HEK293 (cell line): ENCODE results near the gene VPS36.

Experiments
- CTCF ChIA-PET: fragments of 350-600 bp; formaldehyde crosslinking; extraction: SDS; loops from one replicate; lab custom pipeline; 2021; ENCODE audit warnings: antibody characterized with exemption; lab: Yijun Ruan, JAX
- POLR2A ChIA-PET: fragments of 300-600 bp; formaldehyde crosslinking; extraction: SDS; loops from one replicate; lab custom pipeline; 2020; ENCODE audit warnings: antibody characterized with exemption, inconsistent platforms; lab: Yijun Ruan, JAX
- H3K27ac ChIP-seq: fragments of 200-500 bp; sonication (Bioruptor generic); 2 replicates; pipeline ENCODE4 v1.5.1; 2014; ENCODE audit warnings: low read depth, low read length, control low read depth, inconsistent platforms; ENCODE audit errors: extremely low read depth
- H3K36me3 ChIP-seq, 2 experiments: fragments of 200-500 bp in 1 of 2; sonication (Bioruptor generic) in 1 of 2; 1 replicate in 1 of 2; 2 replicates in 1 of 2; pipeline ENCODE4 v1.5.1; 2014 to 2017; ENCODE audit warnings: inconsistent platforms in 2 of 2, low read length in 2 of 2; ENCODE audit not compliant: control insufficient read depth in 2 of 2, insufficient read depth in 1 of 2
- H3K4me1 ChIP-seq: fragments of 200-500 bp; sonication (Bioruptor generic); 2 replicates; pipeline ENCODE4 v1.5.1; 2014; ENCODE audit warnings: mild to moderate bottlenecking, low read length, inconsistent platforms; ENCODE audit not compliant: control insufficient read depth, insufficient read depth
- H3K4me3 ChIP-seq: 2 replicates; pipeline ENCODE4 v1.5.1; 2011; ENCODE audit warnings: low read depth, mild to moderate bottlenecking, control low read depth, low read length, moderate library complexity
- H3K9me3 ChIP-seq: fragments of 200-500 bp; sonication (Bioruptor generic); 2 replicates; pipeline ENCODE4 v1.5.1; 2014; ENCODE audit warnings: low read depth, low read length, inconsistent platforms; ENCODE audit not compliant: control insufficient read depth, insufficient read depth
- HOXA7 ChIP-seq: sonication (generic); formaldehyde crosslinking; IDR thresholded peaks from 2 replicates; pipeline ENCODE4 v1.8.1; 2022; ENCODE audit warnings: missing genetic modification reagents, borderline replicate concordance
- RBAK ChIP-seq: fragments of 450-650 bp; formaldehyde crosslinking; IDR thresholded peaks from 2 replicates; pipeline ENCODE4 v1.5.1; 2016; ENCODE audit warnings: missing biosample characterization, missing genetic modification characterization
- SETDB1 ChIP-seq: IDR thresholded peaks from one replicate; pipeline ENCODE4 v1.6.1; 2017; ENCODE audit warnings: mild to moderate bottlenecking, low read length, moderate library complexity, mixed read lengths; ENCODE audit not compliant: insufficient read length
- SP7 ChIP-seq: fragments of 450-650 bp; formaldehyde crosslinking; IDR thresholded peaks from 2 replicates; pipeline ENCODE4 v1.5.1; 2016; ENCODE audit warnings: missing biosample characterization, missing genetic modification characterization
- ZFP69B ChIP-seq: fragments of 450-650 bp; formaldehyde crosslinking; IDR thresholded peaks from 2 replicates; pipeline ENCODE4 v1.5.1; 2016; ENCODE audit warnings: missing biosample characterization, missing genetic modification characterization
- ZNF112 ChIP-seq: fragments of 450-650 bp; formaldehyde crosslinking; IDR thresholded peaks from 2 replicates; pipeline ENCODE4 v1.5.0; 2017; ENCODE audit warnings: missing biosample characterization, missing genetic modification characterization
- ZNF138 ChIP-seq: fragments of 450-650 bp; formaldehyde crosslinking; IDR thresholded peaks from 2 replicates; pipeline ENCODE4 v1.5.1; 2016; ENCODE audit warnings: missing biosample characterization, missing genetic modification characterization, borderline replicate concordance
- ZNF155 ChIP-seq: fragments of 450-650 bp; formaldehyde crosslinking; IDR thresholded peaks from 2 replicates; pipeline ENCODE4 v1.5.1; 2016; ENCODE audit warnings: missing biosample characterization, missing genetic modification characterization
- ZNF184 ChIP-seq: fragments of 450-650 bp; IDR thresholded peaks from 2 replicates; pipeline ENCODE4 v1.5.1; 2018; ENCODE audit warnings: missing biosample characterization, mild to moderate bottlenecking, missing genetic modification characterization
- ZNF24 ChIP-seq: fragments of 450-650 bp; formaldehyde crosslinking; IDR thresholded peaks from 2 replicates; pipeline ENCODE4 v1.5.1; 2016; ENCODE audit warnings: missing biosample characterization, missing genetic modification characterization
- ZNF324 ChIP-seq: fragments of 450-650 bp; formaldehyde crosslinking; IDR thresholded peaks from 2 replicates; pipeline ENCODE4 v1.5.1; 2016; ENCODE audit warnings: missing biosample characterization, missing genetic modification characterization
- ZNF394 ChIP-seq: fragments of 450-650 bp; formaldehyde crosslinking; IDR thresholded peaks from 2 replicates; pipeline ENCODE4 v1.5.1; 2016; ENCODE audit warnings: missing biosample characterization, missing genetic modification characterization, mild to moderate bottlenecking, moderate library complexity, borderline replicate concordance
- ZNF426 ChIP-seq: fragments of 450-650 bp; formaldehyde crosslinking; IDR thresholded peaks from 2 replicates; pipeline ENCODE4 v1.5.1; 2017; ENCODE audit warnings: missing biosample characterization, missing genetic modification characterization, mild to moderate bottlenecking, inconsistent platforms, moderate library complexity
- ZNF544 ChIP-seq: fragments of 450-650 bp; formaldehyde crosslinking; IDR thresholded peaks from 2 replicates; pipeline ENCODE4 v1.5.0; 2017; ENCODE audit warnings: missing biosample characterization, missing genetic modification characterization
- ZNF548 ChIP-seq: fragments of 450-650 bp; formaldehyde crosslinking; IDR thresholded peaks from 2 replicates; pipeline ENCODE4 v1.5.1; 2016; ENCODE audit warnings: missing biosample characterization, missing genetic modification characterization
- ZNF555 ChIP-seq: fragments of 450-650 bp; formaldehyde crosslinking; conservative IDR thresholded peaks from 2 replicates; pipeline ENCODE4 v1.5.1; 2017; ENCODE audit warnings: missing biosample characterization, mild to moderate bottlenecking, missing genetic modification characterization, inconsistent platforms
- ZNF610 ChIP-seq: fragments of 450-650 bp; formaldehyde crosslinking; IDR thresholded peaks from 2 replicates; pipeline ENCODE4 v1.5.1; 2016; ENCODE audit warnings: missing biosample characterization, missing genetic modification characterization, borderline replicate concordance
- ZSCAN30 ChIP-seq: fragments of 450-650 bp; IDR thresholded peaks from 2 replicates; pipeline ENCODE4 v1.5.1; 2018; ENCODE audit warnings: missing biosample characterization, mild to moderate bottlenecking, missing genetic modification characterization, moderate library complexity
- TF ChIP-seq, protein P1 (sequence below): fragments of 450-650 bp; formaldehyde crosslinking; IDR thresholded peaks from 2 replicates; pipeline ENCODE4 v1.5.1; 2017; ENCODE audit warnings: missing biosample characterization, missing genetic modification characterization
- TF ChIP-seq, protein P2 (sequence below): fragments of 450-650 bp; IDR thresholded peaks from 2 replicates; pipeline ENCODE4 v1.5.1; 2018; ENCODE audit warnings: missing biosample characterization, missing genetic modification characterization
- TF ChIP-seq, protein P3 (sequence below): fragments of 450-650 bp; formaldehyde crosslinking; IDR thresholded peaks from 2 replicates; pipeline ENCODE4 v1.5.1; 2017; ENCODE audit warnings: missing biosample characterization, missing genetic modification characterization

VPS36 gene

DNA sequence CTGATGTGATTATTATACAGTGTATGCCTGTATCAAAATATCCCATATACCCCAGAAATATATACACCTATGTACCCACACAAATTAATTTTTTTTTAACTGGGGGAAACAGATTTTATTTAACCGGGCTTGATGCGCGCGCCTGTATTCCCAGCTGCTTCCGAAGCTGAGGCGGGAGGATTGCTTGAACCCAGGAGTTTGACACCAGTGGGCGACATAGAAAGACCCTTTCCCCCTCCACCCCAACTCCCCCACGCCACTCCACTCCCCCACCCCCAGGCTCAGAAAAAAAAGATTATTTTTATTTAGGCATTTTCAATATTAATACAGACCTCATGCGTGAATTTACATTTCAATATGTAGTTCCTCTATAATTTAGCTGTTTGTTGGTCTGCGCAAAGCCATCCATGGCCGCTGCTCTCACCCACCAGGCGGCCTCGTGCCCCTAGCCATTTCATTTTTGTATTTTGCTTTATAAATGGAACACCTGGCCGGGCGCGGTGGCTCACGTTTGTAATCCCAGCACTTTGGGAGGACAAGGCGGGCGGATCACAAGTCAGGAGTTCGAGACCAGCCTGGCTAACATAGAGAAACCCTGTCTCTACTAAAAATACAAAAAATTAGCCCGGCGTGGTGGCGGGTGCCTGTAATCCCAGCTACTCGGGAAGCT is 836 bp upstream of the VPS36 start:
- H3K9me3 ChIP-seq, result no peaks in the 10 kb centered on the region
- no peak overlapping the region for H3K4me3 ChIP-seq
- POLR2A ChIA-PET, result interaction anchor here (0.5 to 1.4 kb wide), 6 partner anchors 24 to 442 kb away, joined by 3 to 5 read pairs (median 4); partner anchors contain the start of gene ALG11
- TF ChIP-seq ZNF184 (tag by site-specific recombination) (no peak), RBAK (tag by site-specific recombination) (no peak)
- no peak overlapping the region for H3K27ac ChIP-seq
- H3K36me3 ChIP-seq, result peaks cover 0 to 3% of the 10 kb centered on the region in 2 experiments; a peak in 2 of 3 replicates
- CTCF ChIA-PET, result interaction anchor here (0.5 to 3.8 kb wide), 37 partner anchors 8 to 1026 kb away, joined by 3 to 20 read pairs (median 4); partner anchors contain the start of genes NEK3 and NEK5
- peaks cover 12% of the 10 kb centered on the region for H3K4me1 ChIP-seq

DNA sequence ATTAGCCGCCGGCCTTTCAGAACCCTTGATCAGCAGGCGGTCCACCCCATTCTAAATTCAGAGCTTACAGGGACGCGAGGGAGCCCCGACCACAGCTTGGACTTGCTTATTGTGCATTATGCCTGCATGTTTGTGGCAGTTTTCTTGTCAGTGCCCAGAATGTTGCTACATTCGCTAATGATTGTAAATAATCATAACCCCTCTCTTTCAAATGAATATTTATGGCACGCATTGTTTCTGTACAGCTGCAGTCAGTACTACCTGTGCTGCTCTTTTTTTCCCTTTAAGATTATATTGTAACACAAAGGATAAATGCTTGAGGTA is 321 bp upstream of the VPS36 start:
- Histone ChIP-seq H3K4me3 (no peak overlapping the region; the same call in 1 of the 2 replicates), H3K27ac (no peak overlapping the region), H3K36me3 (no peaks in the 10 kb centered on the region; a peak in 1 of 3 replicates), H3K4me1 (peaks cover 12% of the 10 kb centered on the region), H3K9me3 (no peaks in the 10 kb centered on the region)
- ChIA-PET POLR2A (interaction anchor here (0.5 to 1.4 kb wide), 6 partner anchors 24 to 441 kb away, joined by 3 to 5 read pairs (median 4); partner anchors contain the start of gene ALG11), CTCF (interaction anchor here (0.5 to 3.8 kb wide), 37 partner anchors 8 to 1026 kb away, joined by 3 to 20 read pairs (median 4); partner anchors contain the start of genes NEK3 and NEK5)
- TF ChIP-seq SP7 (tag by site-specific recombination) (peak; percentile 38; the same call in 1 of the 2 replicates), ZNF610 (tag by site-specific recombination) (0 out of 2 replicates have a peak, but pooled peaks have one; percentile 71), ZFP69B (tag by site-specific recombination) (0 out of 2 replicates have a peak, but pooled peaks have one; percentile 6), ZNF544 (tag by site-specific recombination) (no peak), SETDB1 (peak; percentile 17), ZNF426 (tag by site-specific recombination) (no peak), ZNF548 (tag by site-specific recombination) (no peak), ZSCAN30 (tag by site-specific recombination) (no peak), ZNF155 (tag by site-specific recombination) (no peak), ZNF555 (no peak), ZNF112 (tag by site-specific recombination) (no peak), ZNF394 (peak; percentile 25; the same call in 1 of the 2 replicates)
- TF ChIP-seq, protein P1, sequence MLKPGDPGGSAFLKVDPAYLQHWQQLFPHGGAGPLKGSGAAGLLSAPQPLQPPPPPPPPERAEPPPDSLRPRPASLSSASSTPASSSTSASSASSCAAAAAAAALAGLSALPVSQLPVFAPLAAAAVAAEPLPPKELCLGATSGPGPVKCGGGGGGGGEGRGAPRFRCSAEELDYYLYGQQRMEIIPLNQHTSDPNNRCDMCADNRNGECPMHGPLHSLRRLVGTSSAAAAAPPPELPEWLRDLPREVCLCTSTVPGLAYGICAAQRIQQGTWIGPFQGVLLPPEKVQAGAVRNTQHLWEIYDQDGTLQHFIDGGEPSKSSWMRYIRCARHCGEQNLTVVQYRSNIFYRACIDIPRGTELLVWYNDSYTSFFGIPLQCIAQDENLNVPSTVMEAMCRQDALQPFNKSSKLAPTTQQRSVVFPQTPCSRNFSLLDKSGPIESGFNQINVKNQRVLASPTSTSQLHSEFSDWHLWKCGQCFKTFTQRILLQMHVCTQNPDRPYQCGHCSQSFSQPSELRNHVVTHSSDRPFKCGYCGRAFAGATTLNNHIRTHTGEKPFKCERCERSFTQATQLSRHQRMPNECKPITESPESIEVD (tag by site-specific recombination), result no peak

DNA sequence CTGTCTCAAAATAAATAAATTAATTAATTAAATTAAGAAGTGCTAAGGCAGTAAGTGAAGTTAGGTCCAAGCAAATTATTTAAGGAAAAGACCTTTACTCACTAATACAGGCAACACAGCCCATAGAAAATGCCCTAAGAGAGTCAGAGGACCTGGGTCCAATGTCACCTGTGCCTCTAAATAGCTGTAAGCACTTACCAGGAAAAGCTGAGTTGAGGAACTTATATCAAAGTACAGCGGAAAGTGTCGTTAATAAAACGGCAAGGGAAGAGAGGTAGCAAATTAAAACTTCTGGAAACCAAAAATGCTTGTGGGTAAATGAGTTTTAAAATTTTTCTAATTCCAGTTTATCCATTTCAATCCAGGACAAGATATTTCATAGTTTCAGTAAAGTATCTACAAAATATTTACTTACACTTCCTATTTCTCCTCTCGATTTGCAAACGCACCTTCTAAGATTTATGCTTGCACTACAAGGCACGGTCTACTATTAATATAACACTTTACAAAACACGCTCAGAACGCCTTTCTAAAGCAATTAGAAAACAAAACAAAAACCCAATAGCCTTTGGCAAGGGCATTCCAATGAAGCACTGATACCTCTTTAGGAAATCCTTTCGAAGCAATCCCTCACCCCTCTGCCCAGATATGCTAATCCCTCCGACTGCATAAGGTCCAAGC is 963 bp downstream of the VPS36 start:
- Histone ChIP-seq H3K36me3 (no peaks in the 10 kb centered on the region; a peak in 1 of 3 replicates), H3K9me3 (no peaks in the 10 kb centered on the region), H3K4me1 (peaks cover 12% of the 10 kb centered on the region), H3K4me3 (peak overlapping the region; percentile 83), H3K27ac (peak overlapping the region; percentile 95)
- TF ChIP-seq ZNF138 (tag by site-specific recombination) (no peak), ZNF394 (peak; percentile 29; the same call in 1 of the 2 replicates), HOXA7 (no peak), ZNF610 (tag by site-specific recombination) (0 out of 2 replicates have a peak, but pooled peaks have one; percentile 21), ZNF324 (tag by site-specific recombination) (0 out of 2 replicates have a peak, but pooled peaks have one; percentile 9), ZNF24 (tag by site-specific recombination) (0 out of 2 replicates have a peak, but pooled peaks have one; percentile 19)
- TF ChIP-seq, protein P2, sequence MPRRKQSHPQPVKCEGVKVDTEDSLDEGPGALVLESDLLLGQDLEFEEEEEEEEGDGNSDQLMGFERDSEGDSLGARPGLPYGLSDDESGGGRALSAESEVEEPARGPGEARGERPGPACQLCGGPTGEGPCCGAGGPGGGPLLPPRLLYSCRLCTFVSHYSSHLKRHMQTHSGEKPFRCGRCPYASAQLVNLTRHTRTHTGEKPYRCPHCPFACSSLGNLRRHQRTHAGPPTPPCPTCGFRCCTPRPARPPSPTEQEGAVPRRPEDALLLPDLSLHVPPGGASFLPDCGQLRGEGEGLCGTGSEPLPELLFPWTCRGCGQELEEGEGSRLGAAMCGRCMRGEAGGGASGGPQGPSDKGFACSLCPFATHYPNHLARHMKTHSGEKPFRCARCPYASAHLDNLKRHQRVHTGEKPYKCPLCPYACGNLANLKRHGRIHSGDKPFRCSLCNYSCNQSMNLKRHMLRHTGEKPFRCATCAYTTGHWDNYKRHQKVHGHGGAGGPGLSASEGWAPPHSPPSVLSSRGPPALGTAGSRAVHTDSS (tag by site-specific recombination), result no peak
- TF ChIP-seq, protein P3, sequence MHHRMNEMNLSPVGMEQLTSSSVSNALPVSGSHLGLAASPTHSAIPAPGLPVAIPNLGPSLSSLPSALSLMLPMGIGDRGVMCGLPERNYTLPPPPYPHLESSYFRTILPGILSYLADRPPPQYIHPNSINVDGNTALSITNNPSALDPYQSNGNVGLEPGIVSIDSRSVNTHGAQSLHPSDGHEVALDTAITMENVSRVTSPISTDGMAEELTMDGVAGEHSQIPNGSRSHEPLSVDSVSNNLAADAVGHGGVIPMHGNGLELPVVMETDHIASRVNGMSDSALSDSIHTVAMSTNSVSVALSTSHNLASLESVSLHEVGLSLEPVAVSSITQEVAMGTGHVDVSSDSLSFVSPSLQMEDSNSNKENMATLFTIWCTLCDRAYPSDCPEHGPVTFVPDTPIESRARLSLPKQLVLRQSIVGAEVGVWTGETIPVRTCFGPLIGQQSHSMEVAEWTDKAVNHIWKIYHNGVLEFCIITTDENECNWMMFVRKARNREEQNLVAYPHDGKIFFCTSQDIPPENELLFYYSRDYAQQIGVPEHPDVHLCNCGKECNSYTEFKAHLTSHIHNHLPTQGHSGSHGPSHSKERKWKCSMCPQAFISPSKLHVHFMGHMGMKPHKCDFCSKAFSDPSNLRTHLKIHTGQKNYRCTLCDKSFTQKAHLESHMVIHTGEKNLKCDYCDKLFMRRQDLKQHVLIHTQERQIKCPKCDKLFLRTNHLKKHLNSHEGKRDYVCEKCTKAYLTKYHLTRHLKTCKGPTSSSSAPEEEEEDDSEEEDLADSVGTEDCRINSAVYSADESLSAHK, result no peak; the same call in 1 of the 2 replicates
- ChIA-PET CTCF (interaction anchor here (0.5 to 3.8 kb wide), 8 partner anchors 13 to 1556 kb away, joined by 3 to 20 read pairs (median 5); partner anchors contain the start of gene THSD1), POLR2A (interaction anchor here (1.3 to 1.4 kb wide), 2 partner anchors 100 to 255 kb away, joined by 4 read pairs; no protein-coding TSS in a partner anchor)
